GM12864 (cell line): ENCODE data around the gene FMNL3.

Experiments
- DNase-seq: peaks from one replicate; pipeline ENCODE4 v3.0.0-alpha.2; 2011; ENCODE audit warnings: low read depth
- H3K4me3 ChIP-seq: 2 replicates; pipeline ENCODE4 v1.5.1; 2011; ENCODE audit warnings: mild to moderate bottlenecking, low read depth, low read length, control low read depth
- CTCF ChIP-seq: IDR thresholded peaks from 2 replicates; pipeline ENCODE4 v1.5.1; 2011; ENCODE audit warnings: low read depth, mild to moderate bottlenecking, moderate library complexity, low read length, control low read depth, inconsistent platforms; ENCODE audit errors: missing control alignments

Gene FMNL3

GRCh38 chr12:49672301-49673217 lies 34.6 kb downstream of the FMNL3 start:
- no peak for DNase-seq
- peak overlapping the region; percentile 10; the same call in 1 of the 2 replicates for H3K4me3 ChIP-seq
- TF ChIP-seq CTCF: no peak

GRCh38 chr12:49671031-49671765 lies 36.0 kb downstream of the FMNL3 start:
- no peak overlapping the region; the same call in 1 of the 2 replicates for H3K4me3 ChIP-seq
- no peak for TF ChIP-seq CTCF
- no peak for DNase-seq

- no peak overlapping the region for H3K4me3 ChIP-seq
- no peak for DNase-seq
- no peak for TF ChIP-seq CTCF
Measured at GRCh38 chr12:49669796-49670195, 37.4 kb downstream of the FMNL3 start.

GRCh38 chr12:49667325-49668090 lies 39.7 kb downstream of the FMNL3 start:
- no peak for TF ChIP-seq CTCF
- no peak for DNase-seq

GRCh38 chr12:49666176-49666575 lies 41.0 kb downstream of the FMNL3 start:
- no peak for TF ChIP-seq CTCF
- no peak overlapping the region for H3K4me3 ChIP-seq

More at GRCh38 chr12:49667325-49668090, 39.7 kb downstream of the FMNL3 start:
- H3K4me3 ChIP-seq: no peak overlapping the region

GRCh38 chr12:49665384-49665783 lies 41.8 kb downstream of the FMNL3 start:
- no peak for TF ChIP-seq CTCF
- H3K4me3 ChIP-seq: no peak overlapping the region
- DNase-seq: no peak

More at GRCh38 chr12:49666176-49666575, 41.0 kb downstream of the FMNL3 start:
- no peak for DNase-seq
